Fibroblast of pulmonary artery (primary cell): Measurements from ENCODE around the gene PHLPP1.

Experiments used
- DNase-seq: peaks from one replicate; pipeline ENCODE4 v3.0.0-alpha.2; 2010; ENCODE audit warnings: low read depth
- H3K4me3 ChIP-seq: replicated peaks from 2 replicates; pipeline ENCODE4 v1.5.1; 2011; ENCODE audit warnings: low read depth, mild to moderate bottlenecking, control low read depth, low read length, moderate library complexity
- CTCF ChIP-seq: IDR thresholded peaks from 2 replicates; pipeline ENCODE4 v1.5.1; 2011; ENCODE audit warnings: mild to moderate bottlenecking, control low read depth, low read length, inconsistent platforms; ENCODE audit errors: missing control alignments

PHLPP1 gene

GRCh38 chr18:62772860-62773584 is 57.7 kb downstream of the PHLPP1 start:
- H3K4me3 ChIP-seq, result no peak overlapping the region
- TF ChIP-seq CTCF, result no peak
- DNase-seq, result no peak

- no peak overlapping the region for H3K4me3 ChIP-seq
- TF ChIP-seq CTCF, result no peak
- DNase-seq, result no peak
Observed at GRCh38 chr18:62773691-62774090, 58.4 kb downstream of the PHLPP1 start.

GRCh38 chr18:62776024-62776570 is 60.8 kb downstream of the PHLPP1 start:
- TF ChIP-seq CTCF, result no peak
- no peak overlapping the region for H3K4me3 ChIP-seq
- peak; percentile 63 for DNase-seq

- no peak for TF ChIP-seq CTCF
- no peak for DNase-seq
- H3K4me3 ChIP-seq, result no peak overlapping the region
Observed at GRCh38 chr18:62777814-62778213, 62.5 kb downstream of the PHLPP1 start.

- H3K4me3 ChIP-seq, result no peak overlapping the region
- no peak for DNase-seq
- TF ChIP-seq CTCF, result no peak
Observed at GRCh38 chr18:62778976-62779869, 63.9 kb downstream of the PHLPP1 start.

- no peak for TF ChIP-seq CTCF
- no peak for DNase-seq
Observed at GRCh38 chr18:62781262-62781661, 65.9 kb downstream of the PHLPP1 start.

More at GRCh38 chr18:62781262-62781661, 65.9 kb downstream of the PHLPP1 start:
- no peak overlapping the region for H3K4me3 ChIP-seq
